ENCODE results near the gene ZNF853. TPM values are rescaled to one million over a fixed set of nuclear protein-coding genes. Genes with fewer than 3 reads are reported as not detected.

The ZNF853 gene
- total RNA-seq, 2 donors from 2014 or later = 16.5 to 17.2 TPM

DNA sequence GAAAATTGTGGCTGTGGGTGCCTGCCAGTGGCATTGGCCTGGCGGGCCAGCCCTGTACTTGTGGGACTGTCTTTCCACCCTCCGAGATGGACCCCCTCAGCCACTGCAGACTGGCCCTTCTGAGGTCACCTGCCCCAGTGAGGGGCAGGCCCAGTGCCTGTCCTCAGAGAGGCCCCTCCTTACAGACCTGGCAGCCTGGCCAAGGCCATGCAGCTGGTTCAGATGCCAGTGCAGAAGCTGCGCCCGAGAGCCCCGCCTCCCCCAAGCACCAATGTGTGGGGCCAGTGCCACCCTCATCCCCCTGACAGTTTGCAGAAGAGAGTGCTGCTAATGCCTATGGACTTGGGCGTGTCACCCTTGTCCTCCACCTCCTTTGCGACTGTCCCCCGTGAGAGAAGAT is 31.7 kb downstream of the ZNF853 start:
- no peak overlapping the region for H3K4me3 ChIP-seq
- peaks cover 7 to 28% of the 10 kb centered on the region in 2 donors for H3K36me3 ChIP-seq
- H3K9me3 ChIP-seq = no peaks in the 10 kb centered on the region
- H3K27me3 ChIP-seq (replicated peaks; ENCODE audit: insufficient read depth) = no peaks in the 10 kb centered on the region
- no peak for TF ChIP-seq POLR2A (IDR thresholded peaks at IDR 0.05)
- TF ChIP-seq, protein P1, sequence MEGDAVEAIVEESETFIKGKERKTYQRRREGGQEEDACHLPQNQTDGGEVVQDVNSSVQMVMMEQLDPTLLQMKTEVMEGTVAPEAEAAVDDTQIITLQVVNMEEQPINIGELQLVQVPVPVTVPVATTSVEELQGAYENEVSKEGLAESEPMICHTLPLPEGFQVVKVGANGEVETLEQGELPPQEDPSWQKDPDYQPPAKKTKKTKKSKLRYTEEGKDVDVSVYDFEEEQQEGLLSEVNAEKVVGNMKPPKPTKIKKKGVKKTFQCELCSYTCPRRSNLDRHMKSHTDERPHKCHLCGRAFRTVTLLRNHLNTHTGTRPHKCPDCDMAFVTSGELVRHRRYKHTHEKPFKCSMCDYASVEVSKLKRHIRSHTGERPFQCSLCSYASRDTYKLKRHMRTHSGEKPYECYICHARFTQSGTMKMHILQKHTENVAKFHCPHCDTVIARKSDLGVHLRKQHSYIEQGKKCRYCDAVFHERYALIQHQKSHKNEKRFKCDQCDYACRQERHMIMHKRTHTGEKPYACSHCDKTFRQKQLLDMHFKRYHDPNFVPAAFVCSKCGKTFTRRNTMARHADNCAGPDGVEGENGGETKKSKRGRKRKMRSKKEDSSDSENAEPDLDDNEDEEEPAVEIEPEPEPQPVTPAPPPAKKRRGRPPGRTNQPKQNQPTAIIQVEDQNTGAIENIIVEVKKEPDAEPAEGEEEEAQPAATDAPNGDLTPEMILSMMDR (IDR thresholded peaks at IDR 0.05) = no peak
- TF ChIP-seq POLR2AphosphoS5 (IDR thresholded peaks at IDR 0.05) = no peak
- no peak overlapping the region for H3K27ac ChIP-seq
- no peaks in the 10 kb centered on the region for H3K4me1 ChIP-seq (replicated peaks)
- no peak for DNase-seq (ENCODE audit: low spot score)
- 89% methylated on average over 8 of the region's 8 CpGs for WGBS
- intact Hi-C loops (cut with DNase I) = no loop called here

DNA sequence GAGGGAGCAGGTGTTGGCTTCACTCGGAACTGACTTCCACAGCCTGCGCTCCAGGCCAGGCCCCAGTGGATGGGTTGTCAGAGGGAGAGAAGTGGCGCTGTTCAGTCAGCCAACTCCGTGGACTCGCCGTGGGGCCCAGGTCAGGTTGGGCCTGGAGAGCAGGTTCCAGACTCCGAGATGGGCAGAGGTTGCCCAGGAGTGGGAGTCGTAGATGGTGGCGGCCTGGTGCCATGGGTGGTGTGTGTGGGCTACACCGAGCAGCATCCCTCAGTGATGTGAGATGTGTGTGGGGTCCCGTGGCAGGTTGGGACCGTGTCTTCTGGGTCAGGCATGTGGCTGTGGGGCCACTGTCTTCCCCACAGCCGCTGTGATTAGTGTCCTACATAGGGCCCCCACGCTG is 32.1 kb downstream of the ZNF853 start:
- WGBS = 89% methylated on average over 14 of the region's 14 CpGs
- DNase-seq (ENCODE audit: low spot score) = no peak
- Histone ChIP-seq H3K9me3 (no peaks in the 10 kb centered on the region), H3K36me3 (peaks cover 7 to 28% of the 10 kb centered on the region in 2 donors), H3K27ac (no peak overlapping the region), H3K4me1 (replicated peaks) (no peaks in the 10 kb centered on the region), H3K27me3 (replicated peaks; ENCODE audit: insufficient read depth) (no peaks in the 10 kb centered on the region), H3K4me3 (no peak overlapping the region)
- intact Hi-C loops (cut with DNase I) = no loop called here
- TF ChIP-seq POLR2A (IDR thresholded peaks at IDR 0.05) (no peak), POLR2AphosphoS5 (IDR thresholded peaks at IDR 0.05) (no peak)
- TF ChIP-seq, protein P1 (IDR thresholded peaks at IDR 0.05) = no peak

DNA sequence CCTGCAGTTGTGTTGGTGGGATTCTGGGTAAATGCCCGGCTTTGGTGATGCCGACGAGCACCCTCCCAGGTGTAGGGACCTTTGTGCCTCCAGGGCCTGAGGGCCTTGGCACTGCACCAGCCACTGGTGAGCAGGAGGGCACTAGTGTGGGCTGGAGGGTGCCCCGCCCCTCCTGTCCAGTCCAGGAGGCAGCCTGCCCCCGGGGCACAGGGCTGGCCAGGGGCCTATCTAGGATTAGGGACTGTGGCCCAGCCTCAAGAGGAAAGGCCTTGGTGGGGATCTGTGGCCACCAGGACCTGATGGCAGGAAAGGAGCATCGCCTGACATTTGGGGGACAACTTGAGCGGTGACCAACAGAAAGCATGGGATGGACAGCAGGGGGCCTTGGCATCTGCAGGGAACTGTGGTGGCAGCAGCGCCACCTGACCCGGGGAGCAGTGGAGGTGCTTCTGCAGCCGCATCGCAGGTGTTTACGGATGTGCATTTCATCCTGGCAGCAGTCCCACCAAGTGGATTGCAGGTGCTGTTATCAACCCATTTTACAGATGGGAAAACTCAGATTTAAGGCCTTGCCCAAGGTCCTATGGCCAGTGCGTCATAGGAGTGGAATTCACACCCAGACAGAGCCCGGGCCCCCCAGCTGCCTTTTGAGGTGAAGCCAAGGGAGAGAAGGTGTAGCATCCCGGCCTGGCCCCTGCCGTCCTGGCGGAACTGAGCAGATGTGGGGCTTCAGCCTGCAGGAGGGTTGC is 32.8 kb downstream of the ZNF853 start:
- H3K4me3 ChIP-seq = no peak overlapping the region
- TF ChIP-seq, protein P1 (IDR thresholded peaks at IDR 0.05) = no peak
- no peak for TF ChIP-seq POLR2AphosphoS5 (IDR thresholded peaks at IDR 0.05)
- no peak for TF ChIP-seq POLR2A (IDR thresholded peaks at IDR 0.05)
- intact Hi-C loops (cut with DNase I) = no loop called here
- peaks cover 7 to 29% of the 10 kb centered on the region in 2 donors for H3K36me3 ChIP-seq
- no peaks in the 10 kb centered on the region for H3K4me1 ChIP-seq (replicated peaks)
- 96% methylated on average over 14 of the region's 17 CpGs for WGBS
- H3K27ac ChIP-seq = no peak overlapping the region
- no peaks in the 10 kb centered on the region for H3K27me3 ChIP-seq (replicated peaks; ENCODE audit: insufficient read depth)
- DNase-seq (ENCODE audit: low spot score) = no peak
- no peaks in the 10 kb centered on the region for H3K9me3 ChIP-seq

DNA sequence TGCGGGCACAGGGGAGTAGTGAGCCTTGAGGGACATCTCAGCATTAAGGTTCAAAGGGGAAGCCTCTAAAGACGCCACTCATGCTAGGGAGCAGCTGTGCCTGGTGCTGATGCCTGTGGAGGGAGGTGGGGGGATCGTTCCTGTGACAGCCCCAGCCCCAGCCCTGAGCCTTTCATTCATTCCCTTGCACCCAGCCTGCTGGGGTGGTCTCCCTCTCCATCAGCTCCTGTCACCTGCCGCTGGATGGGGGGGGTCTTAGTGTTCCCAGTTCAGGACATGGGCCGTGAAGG is 33.4 kb downstream of the ZNF853 start:
- peaks cover 7 to 34% of the 10 kb centered on the region in 2 donors for H3K36me3 ChIP-seq

More for the DNA sequence above, 33.4 kb downstream of the ZNF853 start:
- no peak for DNase-seq (ENCODE audit: low spot score)
- 98% methylated on average over 4 of the region's 5 CpGs for WGBS
- Histone ChIP-seq H3K27me3 (replicated peaks; ENCODE audit: insufficient read depth) (no peaks in the 10 kb centered on the region), H3K9me3 (no peaks in the 10 kb centered on the region), H3K4me1 (replicated peaks) (no peaks in the 10 kb centered on the region), H3K27ac (no peak overlapping the region), H3K4me3 (no peak overlapping the region)
- TF ChIP-seq, protein P1 (IDR thresholded peaks at IDR 0.05) = no peak
- TF ChIP-seq POLR2A (IDR thresholded peaks at IDR 0.05) (no peak), POLR2AphosphoS5 (IDR thresholded peaks at IDR 0.05) (no peak)
- intact Hi-C loops (cut with DNase I) = no loop called here

Data from prostate gland (tissue), 2 donors.